ENCODE results near the gene HDAC9.

Gene HDAC9

GRCh38 chr7:18526368-18526878 lies 30.9 kb downstream of the HDAC9 start:
- DNase-seq, result no peak

GRCh38 chr7:18529239-18529638 lies 33.7 kb downstream of the HDAC9 start:
- no peak for DNase-seq

GRCh38 chr7:18530224-18531179 lies 35.0 kb downstream of the HDAC9 start:
- no peak for DNase-seq

GRCh38 chr7:18531539-18531938 lies 36.0 kb downstream of the HDAC9 start:
- no peak for DNase-seq

- DNase-seq, result no peak
Observed at GRCh38 chr7:18532813-18533212, 37.3 kb downstream of the HDAC9 start.

GRCh38 chr7:18534481-18534880 lies 38.9 kb downstream of the HDAC9 start:
- no peak for DNase-seq

- no peak for DNase-seq
Observed at GRCh38 chr7:18535810-18536415, 40.4 kb downstream of the HDAC9 start.

- DNase-seq, result no peak
Observed at GRCh38 chr7:18536486-18536885, 40.9 kb downstream of the HDAC9 start.

GRCh38 chr7:18538554-18539250 lies 43.2 kb downstream of the HDAC9 start:
- no peak for DNase-seq

- no peak for DNase-seq
Observed at GRCh38 chr7:18540396-18540795, 44.8 kb downstream of the HDAC9 start.

- DNase-seq, result no peak
Observed at GRCh38 chr7:18541181-18541870, 45.8 kb downstream of the HDAC9 start.

- no peak for DNase-seq
Observed at GRCh38 chr7:18541871-18542212, 46.3 kb downstream of the HDAC9 start.

- DNase-seq, result no peak
Observed at GRCh38 chr7:18546576-18546975, 51.0 kb downstream of the HDAC9 start.

GRCh38 chr7:18547509-18548187 lies 52.1 kb downstream of the HDAC9 start:
- DNase-seq, result no peak

GRCh38 chr7:18548534-18548933 lies 53.0 kb downstream of the HDAC9 start:
- DNase-seq, result no peak

- no peak for DNase-seq
Observed at GRCh38 chr7:18550574-18550973, 55.0 kb downstream of the HDAC9 start.

- DNase-seq, result no peak
Observed at GRCh38 chr7:18552316-18552916, 56.9 kb downstream of the HDAC9 start.

GRCh38 chr7:18552943-18553604 lies 57.5 kb downstream of the HDAC9 start:
- no peak for DNase-seq

GRCh38 chr7:18553605-18554003 lies 58.1 kb downstream of the HDAC9 start:
- DNase-seq, result no peak

- DNase-seq, result no peak
Observed at GRCh38 chr7:18555120-18555519, 59.6 kb downstream of the HDAC9 start.

GRCh38 chr7:18555968-18556367 lies 60.4 kb downstream of the HDAC9 start:
- DNase-seq, result no peak
